SK-N-SH (cell line): Measurements from ENCODE around the gene ITK. TPM values are rescaled to one million over a fixed set of nuclear protein-coding genes. Genes with fewer than 3 reads are reported as not detected.

Source experiments
- CTCF ChIA-PET: fragments of 300-600, 350-600 bp; formaldehyde crosslinking; extraction: SDS; loops from one replicate; lab custom pipeline; 2021; lab: Yijun Ruan, JAX
- POLR2A ChIA-PET: fragments of 350-600 bp; sonication (Branson Sonifier 250); formaldehyde crosslinking; extraction: SDS; loops from one replicate; lab custom pipeline; 2020; ENCODE audit warnings: antibody characterized with exemption, inconsistent platforms; lab: Yijun Ruan, JAX
- DNase-seq: peaks from one replicate; pipeline ENCODE4 v3.0.0; 2012
- H2AFZ ChIP-seq: fragments of 200-600 bp; sonication (generic); 2 replicates; pipeline ENCODE4 v1.8.1; 2016; ENCODE audit warnings: antibody characterized with exemption, mild to moderate bottlenecking, low read depth
- H3F3A ChIP-seq: fragments of 200-600 bp; sonication (generic); replicated peaks from 2 replicates; pipeline ENCODE3; 2016; ENCODE audit warnings: antibody characterized with exemption, mild to moderate bottlenecking; ENCODE audit not compliant: insufficient read depth
- H3K27ac ChIP-seq, 2 experiments: fragments of 200-500 bp in 1 of 2; fragments of 200-600 bp in 1 of 2; sonication (Bioruptor generic) in 1 of 2; sonication (generic), shearing (Covaris generic) in 1 of 2; 2 replicates each; pipeline versions ENCODE4 v1.5.1 to v1.6.1; 2014 to 2016; ENCODE audit warnings: low read depth in 2 of 2, inconsistent platforms in 1 of 2, low read length in 1 of 2, mild to moderate bottlenecking in 1 of 2, mixed read lengths in 1 of 2
- H3K27me3 ChIP-seq: fragments of 200-600 bp; sonication (generic), shearing (Covaris generic); 2 replicates; pipeline ENCODE4 v1.6.1; 2016; ENCODE audit warnings: mixed run types; ENCODE audit not compliant: insufficient read depth
- H3K36me3 ChIP-seq, 2 experiments: fragments of 200-500 bp in 1 of 2; fragments of 200-600 bp in 1 of 2; sonication (Bioruptor generic) in 1 of 2; sonication (generic) in 1 of 2; replicated peaks in 1 of 2; 2 replicates each; pipeline versions ENCODE3 to v1.5.1; 2014 to 2016; ENCODE audit warnings: low read length in 1 of 2, mild to moderate bottlenecking in 1 of 2; ENCODE audit not compliant: insufficient read depth in 2 of 2, control insufficient read depth in 1 of 2
- H3K4me1 ChIP-seq, 2 experiments: fragments of 200-500 bp in 1 of 2; fragments of 200-600 bp in 1 of 2; sonication (Bioruptor generic) in 1 of 2; sonication (generic), shearing (Covaris generic) in 1 of 2; 2 replicates each; pipeline versions ENCODE4 v1.5.1 to v1.6.1; 2014 to 2016; ENCODE audit warnings: low read depth in 1 of 2, low read length in 1 of 2, mixed run types in 1 of 2; ENCODE audit not compliant: insufficient read depth in 2 of 2, control insufficient read depth in 1 of 2
- H3K4me2 ChIP-seq: fragments of 200-600 bp; sonication (generic), shearing (Covaris generic); 2 replicates; pipeline ENCODE4 v1.6.1; 2017; ENCODE audit warnings: mixed run types
- H3K4me3 ChIP-seq, 2 experiments: fragments of 200-500 bp in 1 of 2; fragments of 200-600 bp in 1 of 2; sonication (Bioruptor generic) in 1 of 2; sonication (generic), shearing (Covaris generic) in 1 of 2; 2 replicates each; pipeline versions ENCODE4 v1.5.1 to v1.8.1; 2014 to 2016; ENCODE audit warnings: low read depth in 2 of 2, inconsistent platforms in 1 of 2, low read length in 1 of 2, mild to moderate bottlenecking in 1 of 2, mixed read lengths in 1 of 2, moderate library complexity in 1 of 2
- H3K79me2 ChIP-seq: fragments of 200-600 bp; sonication (generic); 2 replicates; pipeline ENCODE4 v1.8.1; 2017; ENCODE audit warnings: mild to moderate bottlenecking; ENCODE audit not compliant: insufficient read depth
- H3K9ac ChIP-seq: fragments of 200-600 bp; sonication (generic); 2 replicates; pipeline ENCODE4 v1.6.1; 2017; ENCODE audit warnings: mixed run types
- H3K9me2 ChIP-seq: fragments of 200-600 bp; sonication (generic); 2 replicates; pipeline ENCODE4 v1.6.1; 2017; ENCODE audit warnings: mixed run types
- H3K9me3 ChIP-seq: fragments of 200-600 bp; sonication (generic); 2 replicates; pipeline ENCODE4 v1.6.1; 2017; ENCODE audit warnings: mixed run types, mild to moderate bottlenecking, moderate library complexity
- H4K20me1 ChIP-seq: fragments of 200-600 bp; sonication (generic); 2 replicates; pipeline ENCODE4 v1.6.1; 2017; ENCODE audit warnings: mild to moderate bottlenecking, mixed run types; ENCODE audit not compliant: insufficient read depth
- CTCF ChIP-seq: fragments of 200-600 bp; sonication (generic); IDR thresholded peaks from 2 replicates; pipeline ENCODE4 v1.6.1; 2017; ENCODE audit warnings: antibody characterized with exemption, mild to moderate bottlenecking, moderate library complexity
- ELF1 ChIP-seq: IDR thresholded peaks from 2 replicates; pipeline ENCODE4 v1.4.0; 2012
- EP300 ChIP-seq, 2 experiments: IDR thresholded peaks; 2 replicates each; pipeline versions ENCODE4 v1.4.0 to v1.6.1; 2012; ENCODE audit warnings: borderline replicate concordance in 1 of 2, low read depth in 1 of 2, low read length in 1 of 2
- EZH2phosphoT487 ChIP-seq: fragments of 200-600 bp; sonication (generic); IDR thresholded peaks from 2 replicates; pipeline ENCODE4 v1.6.1; 2017; ENCODE audit warnings: low read depth, mixed run types, mild to moderate bottlenecking, antibody characterized with exemption, moderate library complexity, borderline replicate concordance
- FOSL2 ChIP-seq: IDR thresholded peaks from 2 replicates; pipeline ENCODE4 v1.4.0; 2012; ENCODE audit warnings: low read depth, mild to moderate bottlenecking, moderate library complexity, borderline replicate concordance
- MAX ChIP-seq: IDR thresholded peaks from 2 replicates; pipeline ENCODE4 v1.4.0; 2012; ENCODE audit warnings: low read depth
- MEF2A ChIP-seq: IDR thresholded peaks from 2 replicates; pipeline ENCODE4 v1.4.0; 2012; ENCODE audit warnings: low read depth, borderline replicate concordance
- MXI1 ChIP-seq: IDR thresholded peaks from 2 replicates; pipeline ENCODE4 v1.6.1; 2012; ENCODE audit warnings: mild to moderate bottlenecking, low read depth, low read length, improper control_type of control experiment
- NFIC ChIP-seq: IDR thresholded peaks from 2 replicates; pipeline ENCODE4 v1.4.0; 2012; ENCODE audit warnings: borderline replicate concordance
- RAD21 ChIP-seq: IDR thresholded peaks from 2 replicates; pipeline ENCODE4 v1.6.1; 2012; ENCODE audit warnings: mild to moderate bottlenecking, low read length
- RCOR1 ChIP-seq: fragments of 150-350 bp; IDR thresholded peaks from 2 replicates; pipeline ENCODE4 v1.6.1; 2017; ENCODE audit warnings: antibody characterized with exemption, low read length
- SIN3A ChIP-seq: IDR thresholded peaks from 2 replicates; pipeline ENCODE4 v1.6.1; 2012; ENCODE audit warnings: low read depth, mild to moderate bottlenecking, low read length, moderate library complexity, borderline replicate concordance
- SMC3 ChIP-seq: IDR thresholded peaks from 2 replicates; pipeline ENCODE4 v1.6.1; 2012; ENCODE audit warnings: low read depth, low read length, improper control_type of control experiment
- TCF12 ChIP-seq: IDR thresholded peaks from 2 replicates; pipeline ENCODE4 v1.4.0; 2012
- TEAD4 ChIP-seq: IDR thresholded peaks from 2 replicates; pipeline ENCODE4 v1.4.0; 2012; ENCODE audit warnings: mild to moderate bottlenecking, borderline replicate concordance; ENCODE audit not compliant: insufficient read depth
- USF2 ChIP-seq: fragments of 150-350 bp; IDR thresholded peaks from 2 replicates; pipeline ENCODE4 v1.6.1; 2017; ENCODE audit warnings: antibody characterized with exemption, low read length, low read depth, borderline replicate concordance
- YY1 ChIP-seq: IDR thresholded peaks from 2 replicates; pipeline ENCODE4 v1.4.0; 2012; ENCODE audit warnings: low read depth, mild to moderate bottlenecking
- ZBTB33 ChIP-seq: IDR thresholded peaks from 2 replicates; pipeline ENCODE4 v1.4.0; 2012; ENCODE audit warnings: low read depth, borderline replicate concordance
- WGBS: methylation state at CpG from one replicate; pipeline ENCODE4 v1.1.6; 2017; ENCODE audit warnings: low lambda C conversion rate; 5-methylcytosine and 5-hydroxymethylcytosine counted together
- polyA plus RNA-seq, 3 experiments: library from polyadenylated mRNA; depleted of rRNA; stranded (reverse); fragments of >200 nt; gene quantifications; 2 replicates each; pipeline ENCODE4 v1.2.3, GENCODE V29; 2012
- TF ChIP-seq, protein P1 (sequence below): IDR thresholded peaks from 2 replicates; pipeline ENCODE4 v1.4.0; 2012; ENCODE audit warnings: low read depth, borderline replicate concordance

ITK gene
- polyA plus RNA-seq, 1 of the 3 experiments (the other 2 are of a cell fraction): not detected

DNA sequence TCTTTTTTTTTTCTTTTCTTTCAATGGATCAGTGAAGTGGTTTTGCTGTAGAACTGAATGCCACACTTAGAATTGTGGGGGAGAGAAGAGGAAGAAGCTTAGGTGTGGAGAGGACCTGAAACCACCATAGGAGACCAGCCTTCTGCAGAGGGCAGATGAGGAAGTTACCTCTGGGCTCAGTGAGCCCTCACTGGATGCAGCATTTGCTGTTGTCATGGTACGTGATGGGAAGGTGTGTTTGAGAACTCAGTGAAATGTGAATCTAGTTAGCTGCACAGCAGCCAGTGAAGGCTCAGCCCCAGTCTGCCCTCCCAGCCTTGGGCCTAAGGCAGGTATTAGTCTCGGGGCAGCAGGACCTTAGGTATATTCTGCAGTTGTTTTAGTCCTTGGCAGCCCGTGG, 102.8 kb downstream of the ITK start:
- CTCF ChIA-PET: interaction anchor here (0.7 to 1.4 kb wide), 3 partner anchors 11 to 140 kb away, joined by 3 to 4 read pairs (median 3); no protein-coding TSS in a partner anchor
- POLR2A ChIA-PET: no interaction called here
- H3K9ac ChIP-seq: no peak overlapping the region
- 100% methylated on average over 1 of the region's 3 CpGs for WGBS
- no peak overlapping the region for H3K4me2 ChIP-seq
- TF ChIP-seq SIN3A: no peak
- TF ChIP-seq ZBTB33: no peak
- TF ChIP-seq ELF1: no peak
- TF ChIP-seq NFIC: no peak
- TF ChIP-seq SMC3: no peak
- TF ChIP-seq EZH2phosphoT487: no peak
- TF ChIP-seq RAD21: no peak
- no peak for TF ChIP-seq MEF2A
- TF ChIP-seq, protein P1, sequence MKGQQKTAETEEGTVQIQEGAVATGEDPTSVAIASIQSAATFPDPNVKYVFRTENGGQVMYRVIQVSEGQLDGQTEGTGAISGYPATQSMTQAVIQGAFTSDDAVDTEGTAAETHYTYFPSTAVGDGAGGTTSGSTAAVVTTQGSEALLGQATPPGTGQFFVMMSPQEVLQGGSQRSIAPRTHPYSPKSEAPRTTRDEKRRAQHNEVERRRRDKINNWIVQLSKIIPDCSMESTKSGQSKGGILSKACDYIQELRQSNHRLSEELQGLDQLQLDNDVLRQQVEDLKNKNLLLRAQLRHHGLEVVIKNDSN: no peak
- no peak for TF ChIP-seq FOSL2
- no peak for TF ChIP-seq MAX
- no peak for TF ChIP-seq MXI1
- H3K9me3 ChIP-seq: no peaks in the 10 kb centered on the region
- H2AFZ ChIP-seq: no peak overlapping the region
- no peaks in the 10 kb centered on the region; the same call in 1 of the 2 replicates for H4K20me1 ChIP-seq
- no peak for DNase-seq
- H3K79me2 ChIP-seq: peaks cover 12% of the 10 kb centered on the region
- peaks cover 7 to 9% of the 10 kb centered on the region in 2 experiments; a peak in 3 of 4 replicates for H3K4me1 ChIP-seq
- H3F3A ChIP-seq: peaks cover 5% of the 10 kb centered on the region
- peaks cover 5 to 17% of the 10 kb centered on the region in 2 experiments for H3K36me3 ChIP-seq
- no peak overlapping the region for H3K27ac ChIP-seq
- no peaks in the 10 kb centered on the region for H3K27me3 ChIP-seq
- no peaks in the 10 kb centered on the region for H3K9me2 ChIP-seq
- no peak overlapping the region for H3K4me3 ChIP-seq

- CTCF ChIA-PET: interaction anchor here (0.9 to 1.4 kb wide), 3 partner anchors 18 to 32 kb away, joined by 3 read pairs; no protein-coding TSS in a partner anchor
- 91% methylated on average over 6 of the region's 6 CpGs for WGBS
- H3K9me2 ChIP-seq: no peaks in the 10 kb centered on the region
- no peak for TF ChIP-seq RCOR1
- TF ChIP-seq TEAD4: no peak
- TF ChIP-seq CTCF: no peak
- TF ChIP-seq USF2: no peak
- TF ChIP-seq MXI1: no peak
- no peak for TF ChIP-seq SIN3A
- no peak for TF ChIP-seq EP300 (IDR thresholded peaks at IDR 0.05; ENCODE audit: borderline replicate concordance in 1 of 2, low read depth in 1 of 2, low read length in 1 of 2)
- TF ChIP-seq YY1: no peak
- no peak for TF ChIP-seq TCF12
Observed at GRCh38 chr5:157284458-157285212, 104.0 kb downstream of the ITK start.

More at GRCh38 chr5:157284458-157285212, 104.0 kb downstream of the ITK start:
- POLR2A ChIA-PET: no interaction called here
- Histone ChIP-seq H4K20me1 (no peaks in the 10 kb centered on the region; the same call in 1 of the 2 replicates), H3K9ac (no peak overlapping the region), H3K27me3 (no peaks in the 10 kb centered on the region), H3K4me3 (no peak overlapping the region), H3F3A (peaks cover 5% of the 10 kb centered on the region), H3K27ac (no peak overlapping the region), H2AFZ (no peak overlapping the region), H3K36me3 (peaks cover 5 to 21% of the 10 kb centered on the region in 2 experiments), H3K79me2 (peaks cover 8% of the 10 kb centered on the region), H3K4me2 (no peak overlapping the region), H3K9me3 (no peaks in the 10 kb centered on the region), H3K4me1 (peaks cover 9 to 12% of the 10 kb centered on the region in 2 experiments; a peak in 3 of 4 replicates)
- DNase-seq: no peak
